ENCODE measurements around the gene KIAA1210. TPM values are rescaled to one million over a fixed set of nuclear protein-coding genes. Genes with fewer than 3 reads are reported as not detected.

KIAA1210 gene
- total RNA-seq, 1 donor = not detected

DNA sequence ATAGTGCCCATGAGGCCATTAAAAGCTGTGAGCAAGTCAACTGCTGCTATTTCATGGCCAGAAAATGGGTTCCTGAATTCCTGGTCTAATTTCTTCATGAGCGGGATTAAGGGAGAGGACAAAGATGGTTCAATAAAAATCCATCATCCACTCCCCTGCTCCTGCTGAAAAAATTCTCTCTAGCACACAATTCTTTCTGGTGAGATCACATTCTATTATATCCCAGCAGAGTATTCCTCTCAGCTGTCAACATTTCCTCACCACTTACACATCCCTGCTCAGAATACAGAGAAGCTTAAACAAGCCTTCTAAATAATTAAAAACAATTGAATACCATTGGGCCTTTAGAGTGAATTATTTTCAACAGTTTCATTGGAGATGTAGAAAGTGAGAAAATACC, 45.3 kb downstream of the KIAA1210 start:
- DNase-seq (ENCODE audit: low read depth) = no peak
- H3K4me3 ChIP-seq (ENCODE audit: low read depth, low read length) = no peak overlapping the region
- no peak for TF ChIP-seq CTCF (IDR thresholded peaks at IDR 0.05; ENCODE audit: insufficient read depth, low read depth, low read length)

- no peak for TF ChIP-seq CTCF (IDR thresholded peaks at IDR 0.05; ENCODE audit: insufficient read depth, low read depth, low read length)
- DNase-seq (ENCODE audit: low read depth) = no peak
- H3K4me3 ChIP-seq (ENCODE audit: low read depth, low read length) = no peak overlapping the region
Observed at GRCh38 chrX:119075270-119076025, 52.2 kb downstream of the KIAA1210 start.

DNA sequence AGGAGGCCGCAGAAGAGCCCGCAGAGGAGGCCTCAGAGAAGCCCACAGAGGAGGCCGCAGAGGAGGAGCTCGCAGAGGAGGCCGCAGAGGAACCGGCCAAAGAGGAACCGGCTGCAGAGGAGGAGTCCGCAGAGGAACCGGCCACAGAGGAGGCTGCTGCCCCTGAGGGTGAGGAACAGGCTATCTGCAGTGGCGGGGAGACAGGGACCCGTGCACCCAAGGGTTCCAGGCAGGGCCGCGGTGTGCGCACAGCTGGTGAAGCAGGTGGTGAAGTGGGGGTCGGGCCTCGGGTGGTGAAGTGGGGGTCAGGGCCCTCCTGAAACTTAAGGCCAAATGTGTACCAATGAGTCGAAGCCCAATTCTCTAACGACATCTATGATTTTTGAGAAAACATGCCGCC, 53.7 kb downstream of the KIAA1210 start:
- H3K4me3 ChIP-seq (ENCODE audit: low read depth, low read length) = no peak overlapping the region
- no peak for DNase-seq (ENCODE audit: low read depth)
- TF ChIP-seq CTCF (IDR thresholded peaks at IDR 0.05; ENCODE audit: insufficient read depth, low read depth, low read length) = no peak

DNA sequence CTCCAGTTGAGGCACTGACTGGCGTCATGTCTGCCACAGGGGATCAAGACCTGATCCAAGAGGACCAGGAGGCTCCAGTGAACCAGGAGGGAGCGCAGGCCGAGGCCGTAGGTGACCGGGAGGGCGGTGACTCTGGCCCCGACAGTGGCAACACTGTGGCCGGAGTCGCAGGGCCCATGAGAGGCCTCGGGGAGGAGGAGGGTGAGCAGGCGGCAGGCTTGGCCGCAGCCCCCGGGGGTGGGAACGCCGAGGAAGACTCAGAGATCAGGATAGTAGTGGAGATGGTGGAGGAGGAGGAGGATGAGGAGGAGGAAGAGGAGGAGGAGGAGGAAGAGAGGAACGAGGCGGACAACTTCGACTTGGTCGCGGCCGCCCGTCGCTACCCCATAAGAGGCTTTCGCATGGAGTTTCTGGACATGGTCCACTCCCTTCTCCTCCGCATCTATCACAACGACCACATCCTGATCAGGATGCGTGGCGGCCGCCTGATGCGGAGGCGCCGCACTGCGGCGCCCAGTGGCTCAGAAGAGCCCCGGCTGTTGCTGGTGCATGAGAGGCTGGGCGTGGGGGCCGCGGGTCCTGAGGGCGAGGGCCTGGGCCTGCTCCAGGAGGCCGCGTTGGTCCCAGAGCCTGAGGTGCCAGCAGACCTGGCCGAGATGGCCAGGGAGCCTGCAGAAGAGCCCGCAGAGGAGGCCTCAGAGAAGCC, 54.3 kb downstream of the KIAA1210 start:
- H3K4me3 ChIP-seq (ENCODE audit: low read depth, low read length) = no peak overlapping the region
- no peak for DNase-seq (ENCODE audit: low read depth)
- no peak for TF ChIP-seq CTCF (IDR thresholded peaks at IDR 0.05; ENCODE audit: insufficient read depth, low read depth, low read length)

DNA sequence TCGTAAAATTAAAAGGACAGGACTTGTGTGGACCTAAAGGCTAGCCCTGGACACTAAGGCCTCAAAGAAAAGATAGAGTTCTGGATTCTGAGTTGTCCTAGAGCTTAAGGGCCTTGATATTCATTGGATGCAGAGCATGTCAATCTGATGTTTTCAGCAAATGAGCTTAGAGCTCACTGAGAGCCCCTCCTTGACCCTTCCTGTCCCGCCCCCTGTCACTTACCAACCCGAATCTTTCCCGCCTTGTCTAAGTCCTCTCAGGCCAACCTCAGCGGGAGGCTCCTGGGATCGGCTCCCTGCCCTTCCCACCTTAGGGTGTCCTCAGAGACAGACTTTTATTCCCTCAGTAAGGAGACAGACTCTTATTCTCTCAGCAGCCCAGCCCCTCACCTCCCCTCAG, 54.9 kb downstream of the KIAA1210 start, which contains the start of gene CT47C1:
TSS of gene CT47C1 (plus strand) at position 250 of the 400 bp plus-strand sequence. CDS start 233 bp downstream, outside the sequence.
- no peak for DNase-seq (ENCODE audit: low read depth)
- H3K4me3 ChIP-seq (ENCODE audit: low read depth, low read length) = no peak within 1 kb of the TSS
- TF ChIP-seq CTCF (IDR thresholded peaks at IDR 0.05; ENCODE audit: insufficient read depth, low read depth, low read length) = no peak

GRCh38 chrX:119071381-119071780, 56.2 kb downstream of the KIAA1210 start:
- H3K4me3 ChIP-seq (ENCODE audit: low read depth, low read length) = no peak overlapping the region
- DNase-seq (ENCODE audit: low read depth) = no peak
- TF ChIP-seq CTCF (IDR thresholded peaks at IDR 0.05; ENCODE audit: insufficient read depth, low read depth, low read length) = no peak

Data from fibroblast of villous mesenchyme (primary cell).